Astrocyte of the cerebellum (primary cell): ENCODE data around the gene EPHA3.

Experiments
- DNase-seq: peaks from one replicate; pipeline ENCODE4 v3.0.0-alpha.2; 2011; ENCODE audit warnings: low read depth
- H3K4me3 ChIP-seq: 2 replicates; pipeline ENCODE4 v1.5.1; 2011; ENCODE audit warnings: mild to moderate bottlenecking, low read depth, low read length, moderate library complexity
- in situ Hi-C: cut with HindIII; loops from 2 replicates; pipeline ENCODE4 v1.10.0; 2017; ENCODE audit warnings: low sequenced_read_pairs
- TF ChIP-seq, protein P1 (sequence below): IDR thresholded peaks from 2 replicates; pipeline ENCODE4 v1.5.1; 2012; ENCODE audit warnings: low read length, low read depth, moderate library complexity, mild to moderate bottlenecking; ENCODE audit errors: missing control alignments

Gene EPHA3

DNA sequence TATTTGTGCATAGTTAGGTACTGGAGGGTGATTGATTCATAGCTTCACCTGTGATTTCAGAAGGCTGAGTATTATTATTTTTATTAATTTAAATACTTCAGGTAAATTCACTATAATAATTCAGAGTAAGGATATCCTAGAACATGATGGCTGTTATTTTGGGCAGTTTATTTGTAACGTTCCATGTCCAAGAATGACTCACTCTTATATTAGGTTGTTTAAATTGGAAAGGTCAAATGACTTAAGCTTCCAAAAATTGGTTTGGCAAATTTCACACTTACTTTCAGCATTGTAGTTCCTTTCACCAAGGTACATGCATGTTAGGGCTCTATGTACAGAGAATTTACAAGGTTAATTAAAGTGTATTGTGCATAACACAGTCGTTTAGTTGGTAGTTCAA lies 120.2 kb downstream of the EPHA3 start:
- TF ChIP-seq, protein P1, sequence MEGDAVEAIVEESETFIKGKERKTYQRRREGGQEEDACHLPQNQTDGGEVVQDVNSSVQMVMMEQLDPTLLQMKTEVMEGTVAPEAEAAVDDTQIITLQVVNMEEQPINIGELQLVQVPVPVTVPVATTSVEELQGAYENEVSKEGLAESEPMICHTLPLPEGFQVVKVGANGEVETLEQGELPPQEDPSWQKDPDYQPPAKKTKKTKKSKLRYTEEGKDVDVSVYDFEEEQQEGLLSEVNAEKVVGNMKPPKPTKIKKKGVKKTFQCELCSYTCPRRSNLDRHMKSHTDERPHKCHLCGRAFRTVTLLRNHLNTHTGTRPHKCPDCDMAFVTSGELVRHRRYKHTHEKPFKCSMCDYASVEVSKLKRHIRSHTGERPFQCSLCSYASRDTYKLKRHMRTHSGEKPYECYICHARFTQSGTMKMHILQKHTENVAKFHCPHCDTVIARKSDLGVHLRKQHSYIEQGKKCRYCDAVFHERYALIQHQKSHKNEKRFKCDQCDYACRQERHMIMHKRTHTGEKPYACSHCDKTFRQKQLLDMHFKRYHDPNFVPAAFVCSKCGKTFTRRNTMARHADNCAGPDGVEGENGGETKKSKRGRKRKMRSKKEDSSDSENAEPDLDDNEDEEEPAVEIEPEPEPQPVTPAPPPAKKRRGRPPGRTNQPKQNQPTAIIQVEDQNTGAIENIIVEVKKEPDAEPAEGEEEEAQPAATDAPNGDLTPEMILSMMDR = no peak
- in situ Hi-C loops = no loop called here
- no peak overlapping the region for H3K4me3 ChIP-seq
- peak; percentile 37 for DNase-seq

DNA sequence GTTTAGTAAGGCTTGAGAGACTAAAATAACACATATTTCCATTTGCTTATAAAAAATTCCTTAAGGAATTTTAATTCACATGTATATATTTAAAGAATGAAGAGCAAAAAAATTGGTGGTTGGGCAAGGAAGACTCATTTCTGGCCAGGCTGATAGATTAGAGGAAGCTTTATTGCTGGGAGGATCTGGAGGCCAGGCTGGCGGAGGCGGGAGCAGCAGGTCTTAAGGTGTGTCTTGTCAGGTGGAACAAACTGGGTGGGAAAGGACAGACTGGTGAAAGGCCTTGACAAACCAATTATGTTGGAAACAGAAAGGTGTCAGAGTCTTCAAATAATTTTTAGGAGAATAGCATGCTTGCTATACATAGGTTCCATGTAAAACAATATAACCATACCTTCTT lies 124.7 kb downstream of the EPHA3 start:
- TF ChIP-seq, protein P1 = no peak
- in situ Hi-C loops = no loop called here
- no peak for DNase-seq
- H3K4me3 ChIP-seq = no peak overlapping the region

DNA sequence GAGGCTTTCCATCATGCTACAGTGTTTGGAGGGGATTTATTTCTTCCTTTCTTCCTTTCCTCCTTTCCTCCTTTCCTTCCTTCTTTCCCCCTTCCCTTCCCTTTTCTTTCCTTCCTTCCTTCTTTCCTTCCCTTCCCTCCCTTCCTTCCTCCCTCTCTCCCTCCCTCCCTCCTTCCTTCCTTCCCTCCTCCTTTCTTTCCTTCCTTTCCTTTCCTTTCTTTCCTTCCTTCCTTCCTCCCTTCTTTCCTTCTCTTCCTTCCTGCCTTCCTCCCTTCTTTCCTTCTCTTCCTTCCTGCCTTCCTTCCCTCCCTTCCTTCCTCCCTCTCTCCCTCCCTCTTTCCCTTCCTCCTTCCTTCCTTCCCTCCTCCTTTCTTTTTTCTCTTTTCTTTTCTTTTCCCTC lies 127.2 kb downstream of the EPHA3 start:
- TF ChIP-seq, protein P1 = no peak
- in situ Hi-C loops = no loop called here
- no peak overlapping the region for H3K4me3 ChIP-seq
- DNase-seq = no peak

DNA sequence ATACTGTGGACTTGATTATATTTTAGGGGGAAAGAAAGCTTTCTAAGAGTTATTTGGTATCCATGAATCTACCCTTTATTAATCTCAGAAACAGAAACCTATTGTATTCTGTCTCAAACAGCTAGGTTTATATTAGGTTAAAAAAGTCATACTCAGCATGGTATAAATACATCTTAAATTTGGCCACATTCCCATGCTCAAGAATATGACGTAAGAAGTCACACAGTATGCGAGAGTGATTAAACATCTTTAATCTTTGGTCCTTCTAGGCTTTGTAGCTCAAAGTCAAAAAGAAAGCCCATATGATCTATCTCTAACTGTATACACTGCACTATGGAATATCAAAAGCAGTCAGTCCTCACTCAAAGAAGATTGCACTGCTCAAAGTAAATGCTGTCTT lies 131.4 kb downstream of the EPHA3 start:
- no peak overlapping the region for H3K4me3 ChIP-seq
- in situ Hi-C loops = no loop called here
- no peak for DNase-seq

DNA sequence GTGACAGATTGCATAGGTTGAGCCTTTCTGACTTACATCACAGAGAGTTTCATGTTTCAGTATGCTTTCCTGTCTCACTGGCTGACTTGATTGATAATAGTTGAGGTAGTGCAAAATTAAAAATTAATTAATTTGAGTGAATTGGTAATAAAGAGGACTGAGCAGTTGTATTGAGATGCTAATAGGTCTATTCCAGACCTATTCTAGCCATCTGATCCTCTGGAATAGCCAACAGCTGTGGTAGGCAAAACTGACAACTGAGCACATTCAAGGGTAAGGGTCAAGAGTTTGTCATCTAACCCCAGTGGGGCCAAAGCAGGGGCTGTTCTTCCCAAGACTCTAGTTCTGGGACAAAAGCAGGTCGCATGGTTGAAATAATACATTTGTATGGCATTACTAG lies 132.4 kb downstream of the EPHA3 start:
- no peak for DNase-seq
- in situ Hi-C loops = no loop called here
- TF ChIP-seq, protein P1 = no peak
- no peak overlapping the region for H3K4me3 ChIP-seq

More for the DNA sequence above, 131.4 kb downstream of the EPHA3 start:
- TF ChIP-seq, protein P1 = no peak

DNA sequence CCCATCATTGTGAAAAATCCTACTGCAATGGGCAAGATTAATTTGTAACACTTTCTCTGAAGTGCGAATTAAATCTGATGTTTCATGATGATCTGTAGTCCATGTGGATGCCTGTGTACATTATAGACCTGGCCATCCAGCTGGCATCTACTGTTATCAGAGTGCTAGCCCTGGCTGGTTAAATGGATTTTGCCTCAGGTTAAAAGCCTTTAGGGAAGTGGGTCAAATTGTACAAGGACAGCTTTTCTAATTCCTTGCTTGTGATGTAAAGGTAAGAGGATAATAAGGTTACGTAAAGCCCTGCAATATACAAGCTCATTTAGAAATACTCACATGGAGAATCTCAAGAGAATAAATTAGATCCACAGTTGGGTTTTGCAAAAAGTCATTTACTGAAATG lies 138.2 kb downstream of the EPHA3 start:
- no peak overlapping the region for H3K4me3 ChIP-seq
- TF ChIP-seq, protein P1 = no peak
- in situ Hi-C loops = no loop called here
- DNase-seq = no peak

DNA sequence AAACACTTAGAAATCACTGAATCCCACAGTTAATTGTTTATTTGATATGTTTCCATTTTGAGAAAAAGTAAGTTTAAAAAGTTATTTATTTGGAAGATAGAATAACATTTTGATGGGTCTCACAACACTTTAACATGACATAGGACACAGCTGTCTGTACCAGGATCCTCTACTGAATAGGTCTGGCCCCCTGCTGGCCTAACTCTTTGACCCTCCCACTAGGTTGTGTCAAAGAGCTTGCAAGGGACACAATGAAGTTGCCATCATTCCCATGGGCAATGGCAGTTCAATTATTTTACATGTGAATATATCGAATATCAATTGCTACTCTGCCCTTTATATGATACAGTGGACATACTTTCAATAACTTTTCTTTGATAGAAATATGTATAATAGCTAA lies 138.9 kb downstream of the EPHA3 start:
- TF ChIP-seq, protein P1 = no peak
- no peak overlapping the region for H3K4me3 ChIP-seq
- in situ Hi-C loops = no loop called here
- no peak for DNase-seq
